ENCODE data around the gene ST3GAL4.
"Not testable (repeated sequence)": the region's sequence is repeated elsewhere in the genome, so short reads cannot be mapped to it uniquely, and the experiment has no call there.

The ST3GAL4 gene

GRCh38 chr11:126355324-126355925 lies at the start of gene ST3GAL4:
ST3GAL4 (plus strand) TSS chr11:126355686; CDS start chr11:126406156, 50,470 bp downstream.
- DNase-seq: peak; percentile 37 to 68

- DNase-seq: no peak
Observed at GRCh38 chr11:126305699-126306098, 49.8 kb upstream of the ST3GAL4 start.

- DNase-seq: peak; percentile 33 to 34
Observed at GRCh38 chr11:126307706-126308105, 47.8 kb upstream of the ST3GAL4 start.

- DNase-seq: no peak
Observed at GRCh38 chr11:126308271-126308671, 47.2 kb upstream of the ST3GAL4 start.

- DNase-seq: not testable (repeated sequence)
Observed at GRCh38 chr11:126308771-126309170, 46.7 kb upstream of the ST3GAL4 start.

GRCh38 chr11:126310200-126310991 lies 45.1 kb upstream of the ST3GAL4 start:
- DNase-seq: peak; percentile 52 to 62

- DNase-seq: no peak
Observed at GRCh38 chr11:126310992-126311310, 44.5 kb upstream of the ST3GAL4 start.

- no peak for DNase-seq
Observed at GRCh38 chr11:126311401-126312291, 43.8 kb upstream of the ST3GAL4 start.

GRCh38 chr11:126312961-126313360 lies 42.5 kb upstream of the ST3GAL4 start:
- DNase-seq: no peak

- DNase-seq: no peak
Observed at GRCh38 chr11:126313826-126314225, 41.7 kb upstream of the ST3GAL4 start.

- no peak for DNase-seq
Observed at GRCh38 chr11:126317432-126317755, 38.1 kb upstream of the ST3GAL4 start.

GRCh38 chr11:126317756-126318573 lies 37.5 kb upstream of the ST3GAL4 start:
- DNase-seq: no peak

GRCh38 chr11:126318574-126319373 lies 36.7 kb upstream of the ST3GAL4 start:
- no peak for DNase-seq

GRCh38 chr11:126319374-126319740 lies 36.1 kb upstream of the ST3GAL4 start:
- no peak for DNase-seq

GRCh38 chr11:126322996-126323395 lies 32.5 kb upstream of the ST3GAL4 start:
- DNase-seq: no peak

- DNase-seq: no peak
Observed at GRCh38 chr11:126327281-126328000, 28.0 kb upstream of the ST3GAL4 start.

- DNase-seq: no peak
Observed at GRCh38 chr11:126328001-126328390, 27.5 kb upstream of the ST3GAL4 start.

GRCh38 chr11:126328444-126328843 lies 27.0 kb upstream of the ST3GAL4 start:
- DNase-seq: no peak

GRCh38 chr11:126328938-126329643 lies 26.4 kb upstream of the ST3GAL4 start:
- DNase-seq: no peak

GRCh38 chr11:126329644-126330211 lies 25.8 kb upstream of the ST3GAL4 start:
- no peak for DNase-seq

Measured in SHP77 (cell line).